GM12878 (cell line): ENCODE data around the gene FMNL3. TPM values are rescaled to one million over a fixed set of nuclear protein-coding genes. Genes with fewer than 3 reads are reported as not detected.

Source experiments
- ATAC-seq: fragments of 200-7000 bp; cut with Tn5 transposase; 3 replicates; pipeline ENCODE4 v1.9.1; 2020; ENCODE audit warnings: mild to moderate bottlenecking, moderate library complexity
- BruUV-seq: library from RNA; stranded (reverse); fragments of 400-500 nt; replicated peaks from 2 replicates; lab custom pipeline; 2021; lab: Mats Ljungman, UMichigan
- CTCF ChIA-PET: fragments of 300-600 bp; sonication (Branson Sonifier 250); formaldehyde crosslinking; extraction: SDS; loops from one replicate; lab custom pipeline; 2021; ENCODE audit warnings: inconsistent platforms; lab: Yijun Ruan, JAX
- POLR2A ChIA-PET: fragments of 350-600 bp; formaldehyde crosslinking; extraction: SDS; loops from one replicate; lab custom pipeline; 2021; ENCODE audit warnings: inconsistent platforms; lab: Charles Lee
- RAD21 ChIA-PET: fragments of 300-600 bp; sonication (Branson Sonifier 250); formaldehyde crosslinking; loops from one replicate; lab custom pipeline; 2023; ENCODE audit warnings: antibody characterized with exemption; ENCODE audit not compliant: unreplicated experiment; lab: Charles Lee
- SMC1A ChIA-PET: fragments of 300-600 bp; sonication (Branson Sonifier 250); formaldehyde crosslinking; loops from one replicate; lab custom pipeline; 2023; ENCODE audit not compliant: unreplicated experiment, uncharacterized antibody; lab: Charles Lee
- DNase-seq: peaks from one replicate; pipeline ENCODE4 v3.0.0-alpha.2; 2011; ENCODE audit warnings: low read depth, low spot score
- FAIRE-seq: peaks from 3 replicates; lab custom pipeline; 2011; peaks lifted over from hg19 to GRCh38; lab: Jason Lieb, UNC
- H2AFZ ChIP-seq: 2 replicates; pipeline ENCODE4 v1.6.0; 2011; ENCODE audit warnings: low read depth, low read length, control low read depth; ENCODE audit not compliant: control insufficient read depth
- H3K27ac ChIP-seq: 2 replicates; pipeline ENCODE4 v1.5.1; 2011; ENCODE audit warnings: control low read depth; ENCODE audit not compliant: control insufficient read depth, insufficient read depth
- H3K27me3 ChIP-seq, 2 experiments: replicated peaks in 1 of 2; 2 replicates each; pipeline versions ENCODE4 v1.6.0 to v1.6.1; 2011; ENCODE audit warnings: low read length in 1 of 2; ENCODE audit not compliant: control insufficient read depth in 2 of 2, insufficient read depth in 2 of 2
- H3K36me3 ChIP-seq, 2 experiments: 2 replicates each; pipeline ENCODE4 v1.5.1; 2011; ENCODE audit warnings: low read length in 1 of 2; ENCODE audit not compliant: control insufficient read depth in 2 of 2, insufficient read depth in 2 of 2
- H3K4me1 ChIP-seq: 2 replicates; pipeline ENCODE4 v1.6.1; 2011; ENCODE audit warnings: mild to moderate bottlenecking, low read length, moderate library complexity, mixed read lengths; ENCODE audit not compliant: control insufficient read depth, insufficient read depth
- H3K4me2 ChIP-seq: 2 replicates; pipeline ENCODE4 v1.6.0; 2011; ENCODE audit warnings: control low read depth; ENCODE audit not compliant: control insufficient read depth, insufficient read depth
- H3K4me3 ChIP-seq: fragments of 200-600 bp; sonication (generic); 2 replicates; pipeline ENCODE4 v1.5.1; 2016
- H3K79me2 ChIP-seq: 2 replicates; pipeline ENCODE4 v1.6.0; 2011; ENCODE audit warnings: low read length; ENCODE audit not compliant: control insufficient read depth, insufficient read depth
- H3K9ac ChIP-seq: 2 replicates; pipeline ENCODE4 v1.8.0; 2011; ENCODE audit warnings: low read length, control low read depth, mixed read lengths; ENCODE audit not compliant: control insufficient read depth, insufficient read depth
- H3K9me3 ChIP-seq: replicated peaks from 3 replicates; pipeline ENCODE4 v1.5.1; 2011; ENCODE audit warnings: mild to moderate bottlenecking, low read length; ENCODE audit not compliant: control insufficient read depth, insufficient read depth
- H4K20me1 ChIP-seq: 2 replicates; pipeline ENCODE4 v1.6.0; 2011; ENCODE audit not compliant: control insufficient read depth, insufficient read depth
- CHD1 ChIP-seq: IDR thresholded peaks from 2 replicates; pipeline ENCODE4 v1.6.1; 2012; ENCODE audit warnings: low read depth, low read length, improper control_type of control experiment
- CREB1 ChIP-seq: IDR thresholded peaks from 2 replicates; pipeline ENCODE4 v1.6.1; 2012; ENCODE audit warnings: low read depth, mild to moderate bottlenecking, inconsistent platforms
- DPF2 ChIP-seq: fragments of 450-650 bp; IDR thresholded peaks from 2 replicates; pipeline ENCODE4 v1.6.1; 2017; ENCODE audit warnings: mild to moderate bottlenecking
- EED ChIP-seq: sonication (generic); IDR thresholded peaks from 2 replicates; pipeline ENCODE4 v1.6.1; 2016; ENCODE audit warnings: antibody characterized with exemption, low read depth
- EP300 ChIP-seq, 2 experiments: fragments of 150-350 bp in 1 of 2; IDR thresholded peaks; 2 replicates each; pipeline ENCODE4 v1.6.1; 2011 to 2012; ENCODE audit warnings: low read depth in 2 of 2, low read length in 2 of 2, borderline replicate concordance in 1 of 2, improper control_type of control experiment in 1 of 2, inconsistent platforms in 1 of 2; ENCODE audit not compliant: control insufficient read depth in 1 of 2
- HDGF ChIP-seq: fragments of 450-650 bp; IDR thresholded peaks from 2 replicates; pipeline ENCODE4 v1.6.1; 2016; ENCODE audit warnings: antibody characterized with exemption
- IKZF2 ChIP-seq, 2 experiments: fragments of 450-650 bp; IDR thresholded peaks; 2 replicates each; pipeline ENCODE4 v1.6.1; 2017; ENCODE audit warnings: mild to moderate bottlenecking in 2 of 2, moderate library complexity in 2 of 2
- JUNB ChIP-seq: IDR thresholded peaks from 2 replicates; pipeline ENCODE4 v1.6.1; 2016; ENCODE audit warnings: antibody characterized with exemption, mild to moderate bottlenecking
- MEF2A ChIP-seq: IDR thresholded peaks from 2 replicates; pipeline ENCODE4 v1.6.1; 2011; ENCODE audit warnings: low read depth, mild to moderate bottlenecking, low read length, moderate library complexity; ENCODE audit not compliant: insufficient read depth
- MYB ChIP-seq: fragments of 150-350 bp; IDR thresholded peaks from 2 replicates; pipeline ENCODE4 v1.6.1; 2014; ENCODE audit warnings: mild to moderate bottlenecking, low read depth, low read length, borderline replicate concordance
- MYC ChIP-seq: IDR thresholded peaks from 2 replicates; pipeline ENCODE4 v1.6.1; 2011; ENCODE audit warnings: mild to moderate bottlenecking, low read length, moderate library complexity, inconsistent platforms; ENCODE audit not compliant: insufficient read depth, insufficient replicate concordance, insufficient read length, severe bottlenecking
- NR2C1 ChIP-seq: fragments of 450-650 bp; IDR thresholded peaks from 2 replicates; pipeline ENCODE4 v1.6.1; 2017; ENCODE audit warnings: antibody characterized with exemption, mild to moderate bottlenecking, moderate library complexity
- SIN3A ChIP-seq: IDR thresholded peaks from 2 replicates; pipeline ENCODE4 v1.6.1; 2012; ENCODE audit warnings: low read depth, low read length, improper control_type of control experiment
- SMAD5 ChIP-seq: IDR thresholded peaks from 2 replicates; pipeline ENCODE4 v1.6.1; 2016; ENCODE audit warnings: antibody characterized with exemption, low read depth
- SMARCA5 ChIP-seq: fragments of 450-650 bp; IDR thresholded peaks from 2 replicates; pipeline ENCODE4 v1.6.1; 2017; ENCODE audit warnings: mild to moderate bottlenecking
- ZNF207 ChIP-seq: fragments of 450-650 bp; IDR thresholded peaks from 2 replicates; pipeline ENCODE4 v1.6.1; 2014; ENCODE audit warnings: antibody characterized with exemption, mild to moderate bottlenecking, borderline replicate concordance
- ZNF592 ChIP-seq: fragments of 450-650 bp; IDR thresholded peaks from 2 replicates; pipeline ENCODE4 v1.6.1; 2017; ENCODE audit warnings: mild to moderate bottlenecking, moderate library complexity
- WGBS: methylation state at CpG from one replicate; pipeline ENCODE4 v1.1.6; 2016; ENCODE audit warnings: low lambda C conversion rate; ENCODE audit not compliant: insufficient replicate concordance, insufficient coverage; ENCODE audit errors: missing lambda C conversion rate; 5-methylcytosine and 5-hydroxymethylcytosine counted together
- in situ Hi-C: fragments of 300-500 bp; cut with MboI; formaldehyde crosslinking; loops from 9 replicates; pipeline ENCODE4 v1.14.3; 2018; ENCODE audit warnings: mixed read lengths
- intact Hi-C: fragments of 100-400 bp; cut with micrococcal nuclease; formaldehyde crosslinking; loops from one replicate; pipeline ENCODE4 v1.14.2; 2022; ENCODE audit not compliant: unreplicated experiment
- polyA plus RNA-seq, 11 experiments: library from polyadenylated mRNA; depleted of rRNA in 4 of 11; unstranded in 6 of 11; stranded (reverse) in 5 of 11; fragments of >200 nt; fragmentation: Nextera tagmentation in 4 of 11; fragmentation: Illumina TruSeq in 1 of 11; extraction: Ambion mirVana in 4 of 11; extraction: Trizol in 1 of 11; gene quantifications; 1 replicate in 1 of 11; 2 replicates in 10 of 11; pipeline versions ENCODE4 v1.2.1 to v1.2.3, GENCODE V29; 2011 to 2016; ENCODE audit warnings: inconsistent platforms in 2 of 11, missing spikeins in 2 of 11, low read depth in 1 of 11
- total RNA-seq, 4 experiments: library from RNA; depleted of rRNA in 3 of 4; stranded (reverse); fragments of >200 nt in 3 of 4; fragmentation: Illumina TruSeq in 1 of 4; extraction: Trizol in 1 of 4; gene quantifications; 2 replicates each; pipeline versions ENCODE4 v1.2.1 to v1.2.3, GENCODE V29; 2013 to 2021
- TF ChIP-seq, protein P1 (sequence below): IDR thresholded peaks from 2 replicates; pipeline ENCODE4 v1.6.1; 2011; ENCODE audit warnings: mild to moderate bottlenecking, low read depth, low read length, moderate library complexity; ENCODE audit not compliant: insufficient replicate concordance

Gene FMNL3
- total and polyA plus RNA-seq, 10 of the 15 experiments (the other 5 are each of a cell fraction or from before 2014, with no cell fraction given), result 3.0 to 64.9 (median 30.9) TPM

DNA sequence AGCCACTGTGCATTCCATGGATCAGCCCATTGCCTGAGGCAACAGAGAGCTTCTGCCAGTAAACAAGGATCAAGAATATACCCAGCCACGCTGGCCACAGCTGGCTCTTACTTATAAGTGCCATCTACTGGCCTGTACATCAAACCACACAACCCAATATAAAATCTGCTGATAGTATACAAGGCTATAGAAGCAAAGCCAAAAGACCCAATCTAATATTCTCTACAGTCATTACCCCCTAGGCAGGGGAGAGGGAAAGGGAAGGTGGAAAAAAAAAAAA is 97.4 kb downstream of the FMNL3 start:
- Histone ChIP-seq H3K36me3 (no peaks in the 10 kb centered on the region), H3K9me3 (no peaks in the 10 kb centered on the region; the same call in 2 of the 3 replicates), H3K27me3 (no peaks in the 10 kb centered on the region), H3K4me1 (no peaks in the 10 kb centered on the region), H2AFZ (no peak overlapping the region), H3K9ac (no peak overlapping the region), H3K4me2 (no peak overlapping the region), H3K27ac (no peak overlapping the region), H3K79me2 (no peaks in the 10 kb centered on the region), H3K4me3 (no peak overlapping the region), H4K20me1 (no peaks in the 10 kb centered on the region)
- FAIRE-seq (no peak), DNase-seq (no peak), ATAC-seq (peak; percentile 29; the same call in 1 of the 3 replicates)
- SMC1A ChIA-PET, result interaction anchor here (0.9 to 1.0 kb wide), 2 partner anchors 9 to 56 kb away, joined by 3 read pairs; no protein-coding TSS in a partner anchor
- WGBS, result 9% methylated on average over 1 of the region's 1 CpG
- BruUV-seq, result no TSS peak
- CTCF ChIA-PET, result no interaction called here
- RAD21 ChIA-PET, result no interaction called here
- in situ Hi-C loops (no loop called here), intact Hi-C loops (no loop called here)
- TF ChIP-seq, protein P1, sequence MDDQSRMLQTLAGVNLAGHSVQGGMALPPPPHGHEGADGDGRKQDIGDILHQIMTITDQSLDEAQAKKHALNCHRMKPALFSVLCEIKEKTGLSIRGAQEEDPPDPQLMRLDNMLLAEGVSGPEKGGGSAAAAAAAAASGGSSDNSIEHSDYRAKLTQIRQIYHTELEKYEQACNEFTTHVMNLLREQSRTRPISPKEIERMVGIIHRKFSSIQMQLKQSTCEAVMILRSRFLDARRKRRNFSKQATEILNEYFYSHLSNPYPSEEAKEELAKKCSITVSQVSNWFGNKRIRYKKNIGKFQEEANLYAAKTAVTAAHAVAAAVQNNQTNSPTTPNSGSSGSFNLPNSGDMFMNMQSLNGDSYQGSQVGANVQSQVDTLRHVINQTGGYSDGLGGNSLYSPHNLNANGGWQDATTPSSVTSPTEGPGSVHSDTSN, result no peak
- no peak for TF ChIP-seq JUNB
- TF ChIP-seq IKZF2 (IDR thresholded peaks at IDR 0.05), result no peak
- no peak for TF ChIP-seq EP300 (IDR thresholded peaks at IDR 0.05; ENCODE audit: borderline replicate concordance in 1 of 2, control insufficient read depth in 1 of 2, low read depth in 2 of 2, low read length in 2 of 2)
- TF ChIP-seq MYB, result no peak
- TF ChIP-seq NR2C1, result no peak
- TF ChIP-seq SMAD5, result no peak
- no peak for TF ChIP-seq DPF2
- TF ChIP-seq SIN3A, result no peak
- no peak for TF ChIP-seq SMARCA5
- no peak for TF ChIP-seq EED
- TF ChIP-seq HDGF, result no peak
- no peak for TF ChIP-seq MYC
- TF ChIP-seq MEF2A, result no peak
- TF ChIP-seq ZNF592, result no peak
- no peak for TF ChIP-seq ZNF207
- TF ChIP-seq CHD1, result no peak
- no peak for TF ChIP-seq CREB1
- POLR2A ChIA-PET, result no interaction called here
